HL-60 (cell line): Measurements from ENCODE around the gene RPS15A.
A peak's percentile ranks its signal among the peaks of the same experiment; 100 is the strongest.

ENCODE experiments used
- DNase-seq, 2 experiments: peaks; one replicate each; pipeline ENCODE4 v3.0.0-alpha.2; 2010 to 2020; ENCODE audit warnings: low read depth in 1 of 2, low spot score in 1 of 2
- H3K27ac ChIP-seq: fragments of 250-450 bp; sonication (Bioruptor Pico); replicated peaks from 2 replicates; pipeline ENCODE4 v1.5.1; 2020; ENCODE audit warnings: mild to moderate bottlenecking, moderate library complexity
- H3K27me3 ChIP-seq: fragments of 250-450 bp; sonication (Bioruptor Pico); 2 replicates; pipeline ENCODE4 v1.5.1; 2021; ENCODE audit warnings: mild to moderate bottlenecking, moderate library complexity; ENCODE audit not compliant: insufficient read depth, poor library complexity, severe bottlenecking
- H3K4me3 ChIP-seq: replicated peaks from 2 replicates; pipeline ENCODE4 v1.5.1; 2011; ENCODE audit warnings: mild to moderate bottlenecking, control low read depth, low read length; ENCODE audit not compliant: insufficient read depth
- GABPA ChIP-seq: IDR thresholded peaks from 2 replicates; pipeline ENCODE4 v1.6.1; 2012; ENCODE audit warnings: low read depth
- POLR2AphosphoS5 ChIP-seq: IDR thresholded peaks from 2 replicates; pipeline ENCODE4 v1.6.1; 2012; ENCODE audit warnings: low read depth
- SPI1 ChIP-seq: IDR thresholded peaks from 2 replicates; pipeline ENCODE4 v1.6.1; 2012; ENCODE audit warnings: low read depth, mild to moderate bottlenecking, borderline replicate concordance
- TF ChIP-seq, protein P1 (sequence below): IDR thresholded peaks from 2 replicates; pipeline ENCODE4 v1.6.1; 2012; ENCODE audit warnings: low read depth; ENCODE audit not compliant: insufficient replicate concordance
- TF ChIP-seq, protein P2 (sequence below): IDR thresholded peaks from one replicate; pipeline ENCODE4 v1.5.1; 2011; ENCODE audit warnings: low read length, control low read depth, inconsistent platforms; ENCODE audit not compliant: insufficient read depth

The RPS15A gene

DNA sequence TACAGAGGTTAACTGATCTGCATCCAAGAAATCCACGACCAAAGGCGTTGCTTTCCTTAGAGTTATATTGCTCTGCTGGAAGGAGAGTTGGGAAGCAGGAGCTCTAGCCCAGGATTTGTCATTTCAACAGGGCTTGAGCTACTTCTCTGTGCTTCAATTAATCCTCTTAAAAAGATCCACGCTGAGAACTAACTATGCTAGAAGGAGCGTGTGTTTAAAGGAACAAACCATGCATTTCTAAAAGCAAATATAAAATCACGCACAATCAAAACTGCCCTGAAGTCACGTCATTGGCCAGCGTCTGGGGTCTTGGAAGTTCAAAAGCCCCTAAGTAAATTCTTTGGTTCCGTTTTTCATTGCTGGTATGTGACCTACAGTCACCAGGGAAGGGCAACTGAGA, 10.2 kb upstream of the RPS15A start:
- H3K27me3 ChIP-seq: no peaks in the 10 kb centered on the region
- no peak for DNase-seq
- H3K4me3 ChIP-seq: peak overlapping the region; percentile 92
- no peak for TF ChIP-seq GABPA
- TF ChIP-seq, protein P1, sequence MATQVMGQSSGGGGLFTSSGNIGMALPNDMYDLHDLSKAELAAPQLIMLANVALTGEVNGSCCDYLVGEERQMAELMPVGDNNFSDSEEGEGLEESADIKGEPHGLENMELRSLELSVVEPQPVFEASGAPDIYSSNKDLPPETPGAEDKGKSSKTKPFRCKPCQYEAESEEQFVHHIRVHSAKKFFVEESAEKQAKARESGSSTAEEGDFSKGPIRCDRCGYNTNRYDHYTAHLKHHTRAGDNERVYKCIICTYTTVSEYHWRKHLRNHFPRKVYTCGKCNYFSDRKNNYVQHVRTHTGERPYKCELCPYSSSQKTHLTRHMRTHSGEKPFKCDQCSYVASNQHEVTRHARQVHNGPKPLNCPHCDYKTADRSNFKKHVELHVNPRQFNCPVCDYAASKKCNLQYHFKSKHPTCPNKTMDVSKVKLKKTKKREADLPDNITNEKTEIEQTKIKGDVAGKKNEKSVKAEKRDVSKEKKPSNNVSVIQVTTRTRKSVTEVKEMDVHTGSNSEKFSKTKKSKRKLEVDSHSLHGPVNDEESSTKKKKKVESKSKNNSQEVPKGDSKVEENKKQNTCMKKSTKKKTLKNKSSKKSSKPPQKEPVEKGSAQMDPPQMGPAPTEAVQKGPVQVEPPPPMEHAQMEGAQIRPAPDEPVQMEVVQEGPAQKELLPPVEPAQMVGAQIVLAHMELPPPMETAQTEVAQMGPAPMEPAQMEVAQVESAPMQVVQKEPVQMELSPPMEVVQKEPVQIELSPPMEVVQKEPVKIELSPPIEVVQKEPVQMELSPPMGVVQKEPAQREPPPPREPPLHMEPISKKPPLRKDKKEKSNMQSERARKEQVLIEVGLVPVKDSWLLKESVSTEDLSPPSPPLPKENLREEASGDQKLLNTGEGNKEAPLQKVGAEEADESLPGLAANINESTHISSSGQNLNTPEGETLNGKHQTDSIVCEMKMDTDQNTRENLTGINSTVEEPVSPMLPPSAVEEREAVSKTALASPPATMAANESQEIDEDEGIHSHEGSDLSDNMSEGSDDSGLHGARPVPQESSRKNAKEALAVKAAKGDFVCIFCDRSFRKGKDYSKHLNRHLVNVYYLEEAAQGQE: no peak
- TF ChIP-seq SPI1: no peak
- TF ChIP-seq POLR2AphosphoS5: no peak
- TF ChIP-seq, protein P2, sequence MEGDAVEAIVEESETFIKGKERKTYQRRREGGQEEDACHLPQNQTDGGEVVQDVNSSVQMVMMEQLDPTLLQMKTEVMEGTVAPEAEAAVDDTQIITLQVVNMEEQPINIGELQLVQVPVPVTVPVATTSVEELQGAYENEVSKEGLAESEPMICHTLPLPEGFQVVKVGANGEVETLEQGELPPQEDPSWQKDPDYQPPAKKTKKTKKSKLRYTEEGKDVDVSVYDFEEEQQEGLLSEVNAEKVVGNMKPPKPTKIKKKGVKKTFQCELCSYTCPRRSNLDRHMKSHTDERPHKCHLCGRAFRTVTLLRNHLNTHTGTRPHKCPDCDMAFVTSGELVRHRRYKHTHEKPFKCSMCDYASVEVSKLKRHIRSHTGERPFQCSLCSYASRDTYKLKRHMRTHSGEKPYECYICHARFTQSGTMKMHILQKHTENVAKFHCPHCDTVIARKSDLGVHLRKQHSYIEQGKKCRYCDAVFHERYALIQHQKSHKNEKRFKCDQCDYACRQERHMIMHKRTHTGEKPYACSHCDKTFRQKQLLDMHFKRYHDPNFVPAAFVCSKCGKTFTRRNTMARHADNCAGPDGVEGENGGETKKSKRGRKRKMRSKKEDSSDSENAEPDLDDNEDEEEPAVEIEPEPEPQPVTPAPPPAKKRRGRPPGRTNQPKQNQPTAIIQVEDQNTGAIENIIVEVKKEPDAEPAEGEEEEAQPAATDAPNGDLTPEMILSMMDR: no peak
- H3K27ac ChIP-seq: peak overlapping the region; percentile 96

DNA sequence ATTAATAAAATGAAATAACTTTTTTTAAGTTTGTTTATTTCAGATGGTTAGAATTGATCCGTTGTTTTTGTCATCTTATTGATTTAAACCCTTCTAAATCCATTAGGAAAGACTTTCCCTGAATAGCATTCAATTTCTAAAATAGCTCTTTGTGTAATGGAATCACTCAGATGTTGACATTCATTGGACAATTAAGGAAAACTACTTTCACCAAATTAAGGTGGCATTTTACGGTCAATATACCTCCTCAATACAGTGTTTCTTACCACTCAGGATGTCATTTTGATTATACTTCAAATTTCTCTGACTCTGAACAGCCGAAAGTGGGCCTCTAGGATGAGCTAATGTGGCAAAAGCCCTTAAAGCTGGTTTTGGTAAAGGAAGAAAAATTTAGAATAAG, 9.4 kb upstream of the RPS15A start:
- no peaks in the 10 kb centered on the region for H3K27me3 ChIP-seq
- H3K27ac ChIP-seq: no peak overlapping the region
- DNase-seq: no peak
- TF ChIP-seq GABPA (no peak), POLR2AphosphoS5 (no peak), SPI1 (no peak)
- TF ChIP-seq, protein P1: no peak
- TF ChIP-seq, protein P2: no peak
- H3K4me3 ChIP-seq: peak overlapping the region; percentile 92

DNA sequence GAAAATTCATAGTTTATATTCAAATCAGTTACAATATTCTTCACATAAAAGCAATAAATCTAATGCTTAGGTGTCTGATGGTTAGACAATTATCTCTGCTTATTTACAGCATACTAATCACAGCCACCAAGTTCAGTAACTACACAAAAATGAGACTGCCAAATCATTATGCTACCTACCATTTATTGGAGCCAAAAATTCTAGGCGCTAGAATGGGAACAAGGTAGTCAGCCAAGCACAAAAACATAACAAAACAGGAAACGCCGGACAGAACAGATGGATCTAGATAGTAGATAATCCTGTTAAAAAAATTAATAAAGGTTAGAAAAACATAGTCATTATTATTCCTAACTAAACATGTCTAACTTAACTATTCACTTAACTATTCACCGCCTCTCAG, 7.6 kb upstream of the RPS15A start:
- TF ChIP-seq, protein P1: no peak
- TF ChIP-seq POLR2AphosphoS5: no peak
- no peak for TF ChIP-seq SPI1
- TF ChIP-seq GABPA: no peak
- TF ChIP-seq, protein P2: no peak
- H3K27me3 ChIP-seq: no peaks in the 10 kb centered on the region
- no peak overlapping the region for H3K27ac ChIP-seq
- DNase-seq: no peak
- no peak overlapping the region for H3K4me3 ChIP-seq
